SK-N-MC (cell line): ENCODE measurements around the gene TRPV2.

Source experiments
- DNase-seq: peaks from one replicate; pipeline ENCODE4 v3.0.0-alpha.2; 2011; ENCODE audit warnings: low read depth, low spot score
- H3K27ac ChIP-seq: fragments of 200-600 bp; sonication (generic); 2 replicates; pipeline ENCODE4 v1.5.1; 2016; ENCODE audit warnings: mixed run types
- H3K36me3 ChIP-seq: fragments of 200-600 bp; sonication (generic); 2 replicates; pipeline ENCODE4 v1.6.1; 2017; ENCODE audit warnings: antibody characterized with exemption, low read length, mixed read lengths; ENCODE audit not compliant: insufficient read depth
- H3K4me3 ChIP-seq: fragments of 200-600 bp; sonication (generic); 2 replicates; pipeline ENCODE4 v1.5.1; 2016
- H3K9ac ChIP-seq: fragments of 200-600 bp; sonication (generic); 2 replicates; pipeline ENCODE4 v1.8.0; 2017; ENCODE audit warnings: mixed run types, mixed read lengths; ENCODE audit not compliant: insufficient read length
- H3K9me3 ChIP-seq: fragments of 200-600 bp; sonication (generic); 2 replicates; pipeline ENCODE4 v1.6.1; 2017; ENCODE audit warnings: low read depth, mild to moderate bottlenecking, antibody characterized with exemption, low read length, moderate library complexity, mixed read lengths
- EZH2 ChIP-seq: fragments of 200-600 bp; sonication (generic); IDR thresholded peaks from one replicate; pipeline ENCODE4 v1.6.1; 2017; ENCODE audit warnings: antibody characterized with exemption
- FOXP2 ChIP-seq: optimal IDR thresholded peaks from 2 replicates; pipeline ENCODE3; 2011; ENCODE audit warnings: mild to moderate bottlenecking, moderate library complexity; ENCODE audit not compliant: insufficient read depth; ENCODE audit errors: extremely low read length, control extremely low read depth
- POLR2AphosphoS5 ChIP-seq: IDR thresholded peaks from 2 replicates; pipeline ENCODE4 v1.6.1; 2012; ENCODE audit warnings: mild to moderate bottlenecking, low read depth, low read length, borderline replicate concordance

The TRPV2 gene

GRCh38 chr17:16478649-16479048, 63.3 kb downstream of the TRPV2 start:
- Histone ChIP-seq H3K27ac (no peak overlapping the region), H3K36me3 (no peaks in the 10 kb centered on the region), H3K9me3 (no peaks in the 10 kb centered on the region), H3K9ac (no peak overlapping the region), H3K4me3 (no peak overlapping the region)
- TF ChIP-seq FOXP2 (no peak), EZH2 (no peak), POLR2AphosphoS5 (no peak)
- no peak for DNase-seq

GRCh38 chr17:16479264-16479663, 63.9 kb downstream of the TRPV2 start:
- H3K36me3 ChIP-seq, result no peaks in the 10 kb centered on the region
- no peak overlapping the region for H3K9ac ChIP-seq
- no peak overlapping the region for H3K4me3 ChIP-seq
- no peaks in the 10 kb centered on the region for H3K9me3 ChIP-seq
- DNase-seq, result no peak
- no peak for TF ChIP-seq POLR2AphosphoS5
- TF ChIP-seq EZH2, result no peak
- TF ChIP-seq FOXP2, result no peak
- no peak overlapping the region for H3K27ac ChIP-seq

- TF ChIP-seq FOXP2 (no peak), POLR2AphosphoS5 (no peak), EZH2 (no peak)
- no peak overlapping the region for H3K9ac ChIP-seq
- H3K9me3 ChIP-seq, result no peaks in the 10 kb centered on the region
- H3K4me3 ChIP-seq, result no peak overlapping the region
- DNase-seq, result no peak
- no peaks in the 10 kb centered on the region for H3K36me3 ChIP-seq
- H3K27ac ChIP-seq, result no peak overlapping the region
These were observed 65.6 kb downstream of the TRPV2 start for GRCh38 chr17:16480995-16481394.

- Histone ChIP-seq H3K27ac (no peak overlapping the region), H3K9me3 (no peaks in the 10 kb centered on the region), H3K36me3 (no peaks in the 10 kb centered on the region), H3K4me3 (no peak overlapping the region), H3K9ac (no peak overlapping the region)
- no peak for TF ChIP-seq POLR2AphosphoS5
- no peak for TF ChIP-seq FOXP2
- no peak for TF ChIP-seq EZH2
- DNase-seq, result no peak
These were observed 66.9 kb downstream of the TRPV2 start for GRCh38 chr17:16482253-16482652.

GRCh38 chr17:16483021-16483645, 67.8 kb downstream of the TRPV2 start:
- TF ChIP-seq FOXP2, result no peak
- TF ChIP-seq POLR2AphosphoS5, result no peak
- TF ChIP-seq EZH2, result no peak
- Histone ChIP-seq H3K36me3 (no peaks in the 10 kb centered on the region), H3K9ac (no peak overlapping the region), H3K27ac (no peak overlapping the region), H3K4me3 (no peak overlapping the region), H3K9me3 (no peaks in the 10 kb centered on the region)
- DNase-seq, result no peak

- no peak for DNase-seq
- H3K27ac ChIP-seq, result no peak overlapping the region
- H3K9ac ChIP-seq, result no peak overlapping the region
These were observed 69.2 kb downstream of the TRPV2 start for GRCh38 chr17:16484445-16485175.

More at GRCh38 chr17:16484445-16485175, 69.2 kb downstream of the TRPV2 start:
- H3K9me3 ChIP-seq, result no peaks in the 10 kb centered on the region
- H3K36me3 ChIP-seq, result no peaks in the 10 kb centered on the region
- no peak overlapping the region for H3K4me3 ChIP-seq
- no peak for TF ChIP-seq POLR2AphosphoS5
- no peak for TF ChIP-seq FOXP2
